Keratinocyte (primary cell): ENCODE data around the gene IRAK2. TPM values are rescaled to one million over a fixed set of nuclear protein-coding genes. Genes with fewer than 3 reads are reported as not detected.

ENCODE experiments used
- DNase-seq: peaks from one replicate; pipeline ENCODE4 v3.0.0-alpha.2; 2011; ENCODE audit warnings: low read depth, missing footprints, low spot score
- FAIRE-seq: peaks from 2 replicates; lab custom pipeline; 2011; peaks lifted over from hg19 to GRCh38; lab: Jason Lieb, UNC
- H2AFZ ChIP-seq: 2 replicates; pipeline ENCODE4 v1.6.0; 2012; ENCODE audit warnings: low read length, control low read depth, inconsistent platforms; ENCODE audit not compliant: control insufficient read depth
- H3K27ac ChIP-seq: 2 replicates; pipeline ENCODE4 v1.5.1; 2011; ENCODE audit warnings: low read length; ENCODE audit not compliant: control insufficient read depth, insufficient read depth
- H3K27me3 ChIP-seq: 3 replicates; pipeline ENCODE4 v1.6.0; 2011; ENCODE audit warnings: low read length; ENCODE audit not compliant: control insufficient read depth, insufficient read depth; ENCODE audit errors: extremely low read depth
- H3K36me3 ChIP-seq, 2 experiments: 2 replicates in 1 of 2; 3 replicates in 1 of 2; pipeline ENCODE4 v1.5.1; 2011; ENCODE audit warnings: low read length in 2 of 2, mild to moderate bottlenecking in 1 of 2; ENCODE audit not compliant: control insufficient read depth in 2 of 2, insufficient read depth in 2 of 2; ENCODE audit errors: extremely low read depth in 1 of 2
- H3K4me1 ChIP-seq: 3 replicates; pipeline ENCODE4 v1.5.1; 2011; ENCODE audit warnings: low read length; ENCODE audit not compliant: control insufficient read depth, insufficient read depth; ENCODE audit errors: extremely low read depth
- H3K4me2 ChIP-seq: 3 replicates; pipeline ENCODE4 v1.6.0; 2011; ENCODE audit warnings: low read depth, low read length; ENCODE audit not compliant: control insufficient read depth, insufficient read depth; ENCODE audit errors: extremely low read depth
- H3K4me3 ChIP-seq, 3 experiments: fragments of 200-600 bp in 1 of 3; sonication (generic) in 1 of 3; 2 replicates in 2 of 3; 3 replicates in 1 of 3; pipeline ENCODE4 v1.5.1; 2011 to 2016; ENCODE audit warnings: low read length in 3 of 3, mild to moderate bottlenecking in 3 of 3, control low read depth in 2 of 3, inconsistent platforms in 1 of 3, low read depth in 1 of 3, mixed read lengths in 1 of 3, mixed run types in 1 of 3, moderate library complexity in 1 of 3; ENCODE audit not compliant: control insufficient read depth in 2 of 3, insufficient read depth in 2 of 3; ENCODE audit errors: extremely low read depth in 1 of 3
- H3K79me2 ChIP-seq: 2 replicates; pipeline ENCODE4 v1.6.0; 2012; ENCODE audit warnings: low read length; ENCODE audit not compliant: control insufficient read depth, insufficient read depth
- H3K9ac ChIP-seq: 3 replicates; pipeline ENCODE4 v1.6.0; 2011; ENCODE audit warnings: low read length; ENCODE audit not compliant: control insufficient read depth, insufficient read depth; ENCODE audit errors: extremely low read depth
- H3K9me1 ChIP-seq: 3 replicates; pipeline ENCODE4 v1.6.0; 2011; ENCODE audit warnings: low read length; ENCODE audit not compliant: control insufficient read depth, insufficient read depth; ENCODE audit errors: extremely low read depth
- H3K9me3 ChIP-seq: 2 replicates; pipeline ENCODE4 v1.5.1; 2012; ENCODE audit warnings: low read depth, low read length; ENCODE audit not compliant: control insufficient read depth
- H4K20me1 ChIP-seq: 3 replicates; pipeline ENCODE4 v1.6.0; 2011; ENCODE audit warnings: low read length; ENCODE audit not compliant: control insufficient read depth, insufficient read depth; ENCODE audit errors: extremely low read depth
- EZH2 ChIP-seq: IDR thresholded peaks from one replicate; pipeline ENCODE4 v1.6.1; 2012; ENCODE audit warnings: inconsistent platforms, mild to moderate bottlenecking, low read length, moderate library complexity
- dilution Hi-C: fragments of 300-500 bp; cut with MboI; formaldehyde crosslinking; loops from one replicate; pipeline ENCODE4 v1.7.0; 2020; ENCODE audit warnings: low sequenced_read_pairs; ENCODE audit not compliant: extremely low pct_ligation_motif_present
- polyA plus RNA-seq, 5 experiments: library from polyadenylated mRNA; depleted of rRNA in 3 of 5; stranded (reverse) in 3 of 5; stranded (forward) in 1 of 5; unstranded in 1 of 5; fragments of >200 nt; gene quantifications; 1 replicate in 1 of 5; 2 replicates in 3 of 5; 3 replicates in 1 of 5; pipeline versions ENCODE4 v1.2.1 to v1.2.3, GENCODE V29; 2011 to 2012; ENCODE audit warnings: missing spikeins in 2 of 5, low read depth in 1 of 5, low replicate concordance in 1 of 5
- TF ChIP-seq, protein P1 (sequence below), 3 experiments: IDR thresholded peaks in 1 of 3; conservative IDR thresholded peaks in 1 of 3; optimal IDR thresholded peaks in 1 of 3; 2 replicates in 2 of 3; 3 replicates in 1 of 3; pipeline versions ENCODE3 to v1.5.1; 2011; ENCODE audit warnings: low read length in 3 of 3, mild to moderate bottlenecking in 3 of 3, moderate library complexity in 2 of 3, control low read depth in 1 of 3, inconsistent platforms in 1 of 3; ENCODE audit not compliant: insufficient read depth in 2 of 3; ENCODE audit errors: extremely low read depth in 1 of 3

IRAK2 gene
- polyA plus RNA-seq, 1 donor (not counting 4 experiments of a cell fraction or from before 2014, with no cell fraction given), result 3.5 TPM

- H3K4me2 ChIP-seq, result no peak overlapping the region
- H3K79me2 ChIP-seq, result peaks cover 16% of the 10 kb centered on the region
- FAIRE-seq (no peak), DNase-seq (no peak)
- H3K9ac ChIP-seq, result no peak overlapping the region
- H4K20me1 ChIP-seq, result no peaks in the 10 kb centered on the region
- no peak for TF ChIP-seq EZH2
- no peaks in the 10 kb centered on the region for H3K9me1 ChIP-seq
- H3K27ac ChIP-seq, result no peak overlapping the region
- H3K9me3 ChIP-seq, result no peaks in the 10 kb centered on the region
- H3K36me3 ChIP-seq, result no peaks in the 10 kb centered on the region
- H3K4me3 ChIP-seq, result no peak overlapping the region
- no peak overlapping the region for H2AFZ ChIP-seq
- peaks cover 7% of the 10 kb centered on the region for H3K4me1 ChIP-seq
- dilution Hi-C loops, result no loop called here
- H3K27me3 ChIP-seq, result no peaks in the 10 kb centered on the region
Measured at GRCh38 chr3:10245081-10245712, 80.5 kb downstream of the IRAK2 start.

- no peaks in the 10 kb centered on the region for H3K9me1 ChIP-seq
- H3K27ac ChIP-seq, result no peak overlapping the region
- peaks cover 28% of the 10 kb centered on the region for H3K79me2 ChIP-seq
- no peaks in the 10 kb centered on the region for H4K20me1 ChIP-seq
- H3K9me3 ChIP-seq, result no peaks in the 10 kb centered on the region
- H2AFZ ChIP-seq, result no peak overlapping the region
- peak overlapping the region; percentile 37 for H3K4me2 ChIP-seq
- peak overlapping the region in 1 of 3 experiments; percentile 95 for H3K4me3 ChIP-seq
- H3K27me3 ChIP-seq, result no peaks in the 10 kb centered on the region
- H3K36me3 ChIP-seq, result peaks cover 6 to 7% of the 10 kb centered on the region in 2 experiments
- no peak for TF ChIP-seq EZH2
- TF ChIP-seq, protein P1, sequence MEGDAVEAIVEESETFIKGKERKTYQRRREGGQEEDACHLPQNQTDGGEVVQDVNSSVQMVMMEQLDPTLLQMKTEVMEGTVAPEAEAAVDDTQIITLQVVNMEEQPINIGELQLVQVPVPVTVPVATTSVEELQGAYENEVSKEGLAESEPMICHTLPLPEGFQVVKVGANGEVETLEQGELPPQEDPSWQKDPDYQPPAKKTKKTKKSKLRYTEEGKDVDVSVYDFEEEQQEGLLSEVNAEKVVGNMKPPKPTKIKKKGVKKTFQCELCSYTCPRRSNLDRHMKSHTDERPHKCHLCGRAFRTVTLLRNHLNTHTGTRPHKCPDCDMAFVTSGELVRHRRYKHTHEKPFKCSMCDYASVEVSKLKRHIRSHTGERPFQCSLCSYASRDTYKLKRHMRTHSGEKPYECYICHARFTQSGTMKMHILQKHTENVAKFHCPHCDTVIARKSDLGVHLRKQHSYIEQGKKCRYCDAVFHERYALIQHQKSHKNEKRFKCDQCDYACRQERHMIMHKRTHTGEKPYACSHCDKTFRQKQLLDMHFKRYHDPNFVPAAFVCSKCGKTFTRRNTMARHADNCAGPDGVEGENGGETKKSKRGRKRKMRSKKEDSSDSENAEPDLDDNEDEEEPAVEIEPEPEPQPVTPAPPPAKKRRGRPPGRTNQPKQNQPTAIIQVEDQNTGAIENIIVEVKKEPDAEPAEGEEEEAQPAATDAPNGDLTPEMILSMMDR (optimal IDR thresholded peaks at IDR 0.05 in 1 of 3, IDR thresholded peaks at IDR 0.05 in 1 of 3, conservative IDR thresholded peaks at IDR 0.05 in 1 of 3; ENCODE audit: extremely low read depth in 1 of 3, insufficient read depth in 2 of 3, low read length in 3 of 3), result no peak
- peaks cover 14% of the 10 kb centered on the region for H3K4me1 ChIP-seq
- peak overlapping the region; percentile 85 for H3K9ac ChIP-seq
- DNase-seq (no peak), FAIRE-seq (no peak)
- dilution Hi-C loops, result no loop called here
Measured at GRCh38 chr3:10247679-10248183, 83.0 kb downstream of the IRAK2 start.
